ENCODE data around the gene CD58. TPM values are rescaled to one million over a fixed set of nuclear protein-coding genes. Genes with fewer than 3 reads are reported as not detected.
"Not testable (repeated sequence)": the region's sequence is repeated elsewhere in the genome, so short reads cannot be mapped to it uniquely, and the experiment has no call there.

CD58 gene
- total and polyA plus RNA-seq, 2 of the 4 experiments (the other 2 are of a cell fraction), result 5.4 to 5.7 TPM

DNA sequence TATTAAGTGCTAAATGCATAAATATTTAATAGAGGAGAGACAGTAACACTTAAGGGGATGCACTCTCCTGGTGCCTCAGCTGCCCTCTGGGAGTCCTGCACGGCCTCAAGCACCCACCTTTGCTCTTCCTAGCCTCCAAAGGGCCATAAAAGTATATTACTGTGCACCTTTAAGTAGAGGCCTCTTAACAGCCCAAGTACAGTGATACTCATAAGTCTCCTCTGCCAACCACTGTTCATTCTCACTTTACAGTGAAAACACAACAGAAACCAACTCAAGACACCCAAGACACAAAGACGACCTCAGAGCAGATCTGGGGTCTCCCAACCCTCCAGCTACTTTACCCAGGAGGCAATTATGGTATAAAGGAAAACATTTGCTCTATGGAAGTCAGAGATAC, 26.6 kb upstream of the CD58 start:
- H4K8ac ChIP-seq (ENCODE audit: low read depth in 2 of 2, low read length in 2 of 2); H3K4me3 ChIP-seq (ENCODE audit: insufficient read depth, low read depth, low read length); H3K4me2 ChIP-seq (ENCODE audit: low read depth, low read length); H4K5ac ChIP-seq (ENCODE audit: low read depth, low read length); H4K20me1 ChIP-seq (ENCODE audit: insufficient read depth, low read length); H3K36me3 ChIP-seq (ENCODE audit: control insufficient read depth, insufficient read depth, low read length); dilution Hi-C loops (cut with HindIII; ENCODE audit: low sequenced_read_pairs, unreplicated experiment); H2AK9ac ChIP-seq (replicated peaks; ENCODE audit: low read depth, low read length, poor library complexity); H3K56ac ChIP-seq (ENCODE audit: extremely low read depth, insufficient read depth, low read length); ATAC-seq (ENCODE audit: low read depth); BruUV-seq (replicated peaks); H2AFZ ChIP-seq (replicated peaks; ENCODE audit: low read length, poor library complexity); H3K27ac ChIP-seq (ENCODE audit: insufficient read depth, low read length); H3K18ac ChIP-seq (ENCODE audit: low read depth, low read length); H2BK120ac ChIP-seq (ENCODE audit: low read depth, low read length); H3K4ac ChIP-seq (ENCODE audit: low read depth, low read length); H2BK20ac ChIP-seq (ENCODE audit: low read depth, low read length); H3K79me1 ChIP-seq (ENCODE audit: low read depth in 1 of 2, low read length in 2 of 2); H3K9me1 ChIP-seq (ENCODE audit: insufficient read depth, low read length); H2AK5ac ChIP-seq (ENCODE audit: low read depth, low read length); in situ Hi-C loops (cut with MboI; ENCODE audit: low sequenced_read_pairs); H4K91ac ChIP-seq (ENCODE audit: insufficient read depth, low read depth, low read length); POLR2A ChIA-PET (ENCODE audit: unreplicated experiment); H3K23ac ChIP-seq (ENCODE audit: low read depth, low read length); H3K14ac ChIP-seq (replicated peaks; ENCODE audit: low read depth, low read length); H2BK15ac ChIP-seq (ENCODE audit: low read depth, low read length); H3K9ac ChIP-seq (ENCODE audit: low read depth, low read length); H2BK5ac ChIP-seq (ENCODE audit: low read depth, low read length, poor library complexity, severe bottlenecking); H3K4me1 ChIP-seq (ENCODE audit: control insufficient read depth, insufficient read depth, low read length); DNase-seq; intact Hi-C loops (cut with micrococcal nuclease); H3K27me3 ChIP-seq (ENCODE audit: control insufficient read depth, insufficient read depth, low read length); H3K9me3 ChIP-seq (ENCODE audit: control insufficient read depth, insufficient read depth, low read length): not testable (repeated sequence)
- CTCF ChIA-PET, result interaction anchor here (2.7 kb wide), 1 partner anchor 23 kb away, joined by 19 read pairs; no protein-coding TSS in a partner anchor
- WGBS, 2 experiments (ENCODE audit: extremely low coverage in 2 of 2, insufficient read length in 1 of 2), result no CpG with 5 or more reads among the region's 2 CpGs

GRCh38 chr1:116596742-116597307, 26.0 kb upstream of the CD58 start:
- H3K4ac ChIP-seq (ENCODE audit: low read depth, low read length); H3K36me3 ChIP-seq (ENCODE audit: control insufficient read depth, insufficient read depth, low read length); H4K5ac ChIP-seq (ENCODE audit: low read depth, low read length); H4K20me1 ChIP-seq (ENCODE audit: insufficient read depth, low read length); H3K56ac ChIP-seq (ENCODE audit: extremely low read depth, insufficient read depth, low read length); H3K14ac ChIP-seq (replicated peaks; ENCODE audit: low read depth, low read length); H3K18ac ChIP-seq (ENCODE audit: low read depth, low read length); POLR2A ChIA-PET (ENCODE audit: unreplicated experiment); H4K8ac ChIP-seq (ENCODE audit: low read depth in 2 of 2, low read length in 2 of 2); dilution Hi-C loops (cut with HindIII; ENCODE audit: low sequenced_read_pairs, unreplicated experiment); H2AK9ac ChIP-seq (replicated peaks; ENCODE audit: low read depth, low read length, poor library complexity); H3K79me1 ChIP-seq (ENCODE audit: low read depth in 1 of 2, low read length in 2 of 2); H3K4me1 ChIP-seq (ENCODE audit: control insufficient read depth, insufficient read depth, low read length); ATAC-seq (ENCODE audit: low read depth); H3K4me2 ChIP-seq (ENCODE audit: low read depth, low read length); H3K9me3 ChIP-seq (ENCODE audit: control insufficient read depth, insufficient read depth, low read length); BruUV-seq (replicated peaks); H2BK20ac ChIP-seq (ENCODE audit: low read depth, low read length); H2AK5ac ChIP-seq (ENCODE audit: low read depth, low read length); H2BK120ac ChIP-seq (ENCODE audit: low read depth, low read length); H2BK5ac ChIP-seq (ENCODE audit: low read depth, low read length, poor library complexity, severe bottlenecking); H2BK15ac ChIP-seq (ENCODE audit: low read depth, low read length); H3K27ac ChIP-seq (ENCODE audit: insufficient read depth, low read length); in situ Hi-C loops (cut with MboI; ENCODE audit: low sequenced_read_pairs); H3K23ac ChIP-seq (ENCODE audit: low read depth, low read length); H3K9ac ChIP-seq (ENCODE audit: low read depth, low read length); DNase-seq; H3K9me1 ChIP-seq (ENCODE audit: insufficient read depth, low read length); H4K91ac ChIP-seq (ENCODE audit: insufficient read depth, low read depth, low read length); H3K4me3 ChIP-seq (ENCODE audit: insufficient read depth, low read depth, low read length); H3K27me3 ChIP-seq (ENCODE audit: control insufficient read depth, insufficient read depth, low read length); H2AFZ ChIP-seq (replicated peaks; ENCODE audit: low read length, poor library complexity): not testable (repeated sequence)
- no CpG with 5 or more reads among the region's 5 CpGs for WGBS, 2 experiments (ENCODE audit: extremely low coverage in 2 of 2, insufficient read length in 1 of 2)
- CTCF ChIA-PET, result interaction anchor here (0.6 to 2.7 kb wide), 5 partner anchors 11 to 24 kb away, joined by 3 to 19 read pairs (median 4); no protein-coding TSS in a partner anchor
- intact Hi-C loops (cut with micrococcal nuclease), result loop anchor here (1.0 kb wide), 1 partner anchor 23 kb away; no protein-coding TSS in a partner anchor
